ENCODE results near the gene CCDC61.

The CCDC61 gene

DNA sequence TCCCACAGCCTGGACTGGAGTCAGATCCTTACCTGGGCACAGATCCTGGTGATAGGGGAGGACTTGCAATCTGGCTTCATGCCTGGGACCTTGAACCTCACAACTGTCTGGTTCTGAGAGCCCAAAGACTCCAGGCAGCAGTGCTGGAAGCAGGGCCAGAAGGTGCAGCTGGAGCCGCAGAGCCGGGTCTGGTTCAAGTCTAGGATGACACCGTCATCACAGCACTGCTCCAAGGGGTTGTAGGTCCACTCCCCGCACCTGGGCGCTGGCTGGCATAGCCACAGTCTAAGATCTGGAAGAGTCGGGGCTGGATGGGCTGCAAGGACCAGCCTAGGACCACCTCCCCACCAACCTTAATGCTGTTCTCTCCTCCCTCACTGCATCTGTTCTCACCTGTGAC lies 44.9 kb downstream of the CCDC61 start:
- DNase-seq (ENCODE audit: low read depth), result no peak

- no peak for DNase-seq (ENCODE audit: low read depth)
Observed at GRCh38 chr19:46040952-46041500, 45.8 kb downstream of the CCDC61 start, which contains the start of gene IGFL4. Gene IGFL4, minus strand, starts transcription at chr19:46041002. Its CDS starts 40 bp downstream, at chr19:46040962.

DNA sequence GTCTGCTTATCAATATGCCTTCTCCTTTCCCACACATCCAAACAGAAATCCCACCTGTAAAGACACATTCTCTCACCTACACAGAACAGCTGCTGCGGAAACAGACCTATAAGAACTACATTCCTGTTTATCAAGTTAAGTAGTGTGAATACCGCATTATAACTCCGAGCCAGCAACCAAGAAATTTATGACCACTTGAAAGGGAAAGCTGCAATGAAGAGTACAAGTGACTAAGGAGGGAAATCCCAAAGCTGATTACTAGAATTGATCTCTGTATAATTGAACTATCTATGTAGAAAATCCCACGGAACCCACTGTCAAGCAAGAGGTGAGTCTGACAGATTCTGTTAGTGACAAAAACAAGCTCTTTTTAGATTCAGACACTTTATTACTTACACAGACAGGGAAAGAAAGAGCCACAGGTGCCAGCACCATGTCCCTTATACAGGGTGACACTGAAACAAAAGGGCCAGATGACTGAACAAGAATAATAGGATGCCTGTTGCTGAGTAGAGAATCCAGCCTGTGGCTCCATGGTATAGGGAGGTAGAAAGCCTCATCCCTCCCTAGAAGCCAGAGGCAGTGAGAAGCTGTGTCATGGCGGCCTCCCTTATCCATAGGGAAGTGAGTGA lies 47.1 kb downstream of the CCDC61 start:
- DNase-seq (ENCODE audit: low read depth), result no peak

DNA sequence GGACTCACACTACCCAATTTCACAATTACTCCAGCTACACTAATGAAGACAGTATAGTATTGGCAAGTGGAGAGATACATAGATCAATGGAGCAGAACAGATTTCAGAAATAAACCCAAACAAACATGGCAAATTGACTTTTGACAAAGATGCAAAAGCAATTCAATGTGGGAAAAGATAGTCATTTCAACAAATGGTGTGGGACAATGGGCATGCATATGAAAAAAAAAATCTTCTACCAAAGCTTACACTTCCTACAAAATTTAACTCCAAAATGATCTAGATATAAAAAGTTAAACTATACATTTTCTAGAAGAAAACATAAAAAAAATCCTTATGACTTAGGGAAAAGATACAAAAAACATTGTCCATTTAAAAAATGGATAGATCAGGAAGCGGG lies 48.3 kb downstream of the CCDC61 start:
- DNase-seq (ENCODE audit: low read depth), result no peak

GRCh38 chr19:46049597-46049996 lies 54.3 kb downstream of the CCDC61 start:
- no peak for DNase-seq (ENCODE audit: low read depth)

GRCh38 chr19:46052896-46053295 lies 57.6 kb downstream of the CCDC61 start:
- no peak for DNase-seq (ENCODE audit: low read depth)

DNA sequence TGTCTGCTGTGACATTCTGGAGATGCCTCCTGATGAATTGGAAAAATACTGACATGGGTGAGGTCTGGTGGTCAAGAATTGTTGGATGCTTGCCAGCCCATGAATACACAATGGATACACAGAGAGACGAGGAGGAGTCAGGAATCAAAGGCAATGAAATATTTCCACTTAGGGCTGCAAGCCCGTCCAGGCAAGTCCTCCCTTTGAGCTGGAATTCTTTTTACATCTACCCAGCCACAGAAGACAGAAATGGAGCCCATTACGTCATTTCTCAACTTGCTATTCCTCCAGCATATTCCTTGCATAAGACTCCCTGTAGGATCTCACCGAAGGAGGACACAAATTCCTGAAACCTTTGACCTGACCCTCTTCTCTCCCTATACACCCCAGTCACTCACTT lies 61.3 kb downstream of the CCDC61 start:
- DNase-seq (ENCODE audit: low read depth), result no peak

DNA sequence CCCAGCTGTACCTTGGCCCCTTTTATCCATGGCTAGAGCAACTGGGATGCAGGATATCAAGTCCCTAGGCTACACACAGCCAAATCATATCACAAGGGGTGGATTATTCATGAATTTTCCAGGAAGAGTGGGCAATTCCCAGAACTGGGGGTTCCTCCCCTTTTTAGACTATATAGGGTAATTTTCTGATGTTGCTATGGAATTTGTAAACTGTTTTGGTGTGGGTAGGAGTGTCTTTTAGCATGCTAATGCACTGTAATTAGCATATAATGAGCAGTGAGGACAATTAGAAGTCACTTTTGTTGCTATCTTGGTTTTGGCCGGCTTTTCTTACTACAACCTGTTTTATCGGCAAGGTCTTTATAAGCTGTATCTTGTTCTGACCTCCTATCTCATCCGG lies 63.5 kb downstream of the CCDC61 start:
- DNase-seq (ENCODE audit: low read depth), result no peak

DNA sequence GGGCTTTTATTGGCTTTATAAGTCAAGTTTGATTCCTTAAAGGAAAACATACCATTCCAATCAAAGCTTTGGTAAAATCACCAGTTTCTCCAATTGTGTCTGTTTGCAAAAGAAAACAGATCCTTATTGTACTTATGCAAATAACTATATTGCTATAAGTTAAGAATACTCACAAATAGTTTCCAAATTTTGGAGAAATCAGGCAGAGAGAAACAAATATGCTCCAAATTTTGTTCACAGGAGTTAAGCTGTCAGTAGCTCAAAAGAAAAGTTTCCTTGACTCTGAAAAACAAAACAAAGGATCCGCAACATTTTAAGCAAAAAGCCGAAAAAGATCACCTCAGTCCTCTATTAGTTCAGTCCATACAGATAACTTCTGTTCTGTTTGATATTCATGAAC lies 64.7 kb downstream of the CCDC61 start:
- DNase-seq (ENCODE audit: low read depth), result no peak

DNA sequence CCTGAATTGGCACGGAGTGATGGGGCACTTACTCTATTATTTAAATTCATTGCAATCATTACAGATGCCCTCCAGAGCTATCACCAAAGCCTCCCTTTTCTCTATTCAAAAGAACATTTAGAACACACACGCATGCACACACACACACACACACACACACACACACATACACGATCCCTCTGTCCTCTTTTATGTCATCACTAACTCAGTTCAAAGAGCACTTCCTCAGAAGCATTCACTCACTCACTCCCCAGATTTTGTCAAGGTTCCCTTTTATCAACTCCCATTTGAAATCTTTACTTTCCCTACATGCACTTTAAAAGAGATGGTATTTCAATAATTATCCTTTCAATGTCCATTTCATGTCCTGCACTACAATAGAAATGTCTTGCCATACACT lies 67.9 kb downstream of the CCDC61 start:
- DNase-seq (ENCODE audit: low read depth), result no peak

GRCh38 chr19:46065486-46066071 lies 70.3 kb downstream of the CCDC61 start:
- DNase-seq (ENCODE audit: low read depth), result peak; percentile 36

GRCh38 chr19:46066471-46066870 lies 71.2 kb downstream of the CCDC61 start:
- DNase-seq (ENCODE audit: low read depth), result no peak

- DNase-seq (ENCODE audit: low read depth), result no peak
Observed at GRCh38 chr19:46067691-46068090, 72.4 kb downstream of the CCDC61 start.
